MCF 10A (cell line): ENCODE results near the gene ZNF500. TPM values are rescaled to one million over a fixed set of nuclear protein-coding genes. Genes with fewer than 3 reads are reported as not detected.

Experiments
- BruUV-seq: library from RNA; stranded (reverse); fragments of 400-500 nt; replicated peaks from 2 replicates; lab custom pipeline; 2021; lab: Mats Ljungman, UMichigan
- CTCF ChIA-PET: fragments of 300-600 bp; sonication (Branson Sonifier 250); formaldehyde crosslinking; extraction: SDS; loops from one replicate; lab custom pipeline; 2021; ENCODE audit warnings: antibody characterized with exemption, inconsistent platforms; lab: Yijun Ruan, JAX
- POLR2A ChIA-PET: fragments of 300-600, 350-650 bp; sonication (Branson Sonifier 250); formaldehyde crosslinking; extraction: SDS; loops from one replicate; lab custom pipeline; 2020; ENCODE audit warnings: antibody characterized with exemption, inconsistent platforms; lab: Yijun Ruan, JAX
- DNase-seq: peaks from one replicate; pipeline ENCODE4 v3.0.0-alpha.2; 2018; ENCODE audit not compliant: unreplicated experiment
- H3K27ac Mint-ChIP-seq: one replicate; pipeline ENCODE4 v1.8.0; 2022; ENCODE audit warnings: mild to moderate bottlenecking, low read depth, mixed read lengths; ENCODE audit not compliant: unreplicated experiment
- H3K27me3 Mint-ChIP-seq: one replicate; pipeline ENCODE4 v1.8.0; 2022; ENCODE audit warnings: mixed read lengths; ENCODE audit not compliant: insufficient read depth, unreplicated experiment
- H3K36me3 Mint-ChIP-seq: one replicate; pipeline ENCODE4 v1.8.0; 2022; ENCODE audit warnings: mild to moderate bottlenecking, moderate library complexity, mixed read lengths; ENCODE audit not compliant: insufficient read depth, unreplicated experiment
- H3K4me1 Mint-ChIP-seq: one replicate; pipeline ENCODE4 v1.8.0; 2022; ENCODE audit warnings: mixed read lengths; ENCODE audit not compliant: insufficient read depth, unreplicated experiment
- H3K4me3 Mint-ChIP-seq: one replicate; pipeline ENCODE4 v1.8.0; 2022; ENCODE audit warnings: mild to moderate bottlenecking, moderate library complexity, mixed read lengths; ENCODE audit not compliant: unreplicated experiment
- H3K9me3 Mint-ChIP-seq: one replicate; pipeline ENCODE4 v1.8.0; 2022; ENCODE audit warnings: mixed read lengths; ENCODE audit not compliant: unreplicated experiment
- intact Hi-C: fragments of 100-400 bp; cut with micrococcal nuclease; formaldehyde crosslinking; loops from 2 replicates; pipeline ENCODE4 v1.14.1; 2022
- total RNA-seq: library from RNA; stranded (reverse); gene quantifications from 2 replicates; pipeline ENCODE4 v1.2.3, GENCODE V29; 2022
- TF ChIP-seq, protein P1 (sequence below): fragments of 200-600 bp; IDR thresholded peaks from one replicate; pipeline ENCODE4 v1.8.0; 2022; ENCODE audit warnings: antibody characterized with exemption, mild to moderate bottlenecking; ENCODE audit not compliant: unreplicated experiment

The ZNF500 gene
- total RNA-seq, 1 experiment from 2014 or later, result 13.8 TPM

DNA sequence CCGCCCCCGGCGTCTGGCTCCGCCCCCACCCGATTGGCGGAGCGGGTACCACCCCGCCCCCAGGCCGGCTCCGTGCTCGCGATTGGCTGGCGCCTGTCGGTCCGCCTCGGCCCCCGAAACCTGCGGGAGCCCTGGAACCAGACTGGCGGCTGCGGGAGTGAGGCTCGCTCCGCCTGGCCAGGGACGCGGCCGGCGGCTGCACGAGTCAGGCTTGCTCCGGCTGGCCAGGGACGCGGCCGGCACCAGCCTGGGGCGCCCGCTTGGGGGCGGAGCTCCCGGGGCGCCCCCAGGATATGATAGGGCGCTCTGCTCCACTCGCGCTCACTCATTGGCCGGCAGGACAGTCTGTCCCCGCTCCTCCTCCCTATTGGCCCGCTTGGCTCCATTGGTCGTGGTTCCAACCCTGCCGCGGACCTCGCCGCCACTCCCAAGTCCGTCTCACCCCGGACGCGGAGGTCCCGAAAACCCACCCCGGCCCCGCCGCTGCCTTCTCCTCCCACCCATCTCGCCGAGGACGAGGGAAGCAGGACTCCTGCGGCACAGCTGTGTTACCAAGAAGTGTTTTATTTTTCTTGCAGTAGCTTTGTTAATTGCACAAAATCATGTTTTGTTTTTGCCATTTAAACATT is 35.8 kb upstream of the ZNF500 start:
- intact Hi-C loops, result loop anchor here (2.0 kb wide), 2 partner anchors 36 to 154 kb away; partner anchors contain the start of gene ZNF500
- ChIA-PET POLR2A (interaction anchor here (0.6 to 3.1 kb wide), 18 partner anchors 8 to 153 kb away, joined by 3 to 40 read pairs (median 4); partner anchors contain the start of genes ANKS3, DNAAF8, GLYR1 and NUDT16L1), CTCF (interaction anchor here (0.6 to 1.2 kb wide), 3 partner anchors 17 to 154 kb away, joined by 3 to 5 read pairs (median 4); no protein-coding TSS in a partner anchor)
- BruUV-seq, result no TSS peak
- Mint-ChIP-seq H3K27me3 (no peaks in the 10 kb centered on the region), H3K4me3 (peak overlapping the region; percentile 76), H3K4me1 (peaks cover 6% of the 10 kb centered on the region), H3K36me3 (peaks cover 27% of the 10 kb centered on the region), H3K9me3 (no peaks in the 10 kb centered on the region), H3K27ac (peak overlapping the region; percentile 27)
- TF ChIP-seq, protein P1, sequence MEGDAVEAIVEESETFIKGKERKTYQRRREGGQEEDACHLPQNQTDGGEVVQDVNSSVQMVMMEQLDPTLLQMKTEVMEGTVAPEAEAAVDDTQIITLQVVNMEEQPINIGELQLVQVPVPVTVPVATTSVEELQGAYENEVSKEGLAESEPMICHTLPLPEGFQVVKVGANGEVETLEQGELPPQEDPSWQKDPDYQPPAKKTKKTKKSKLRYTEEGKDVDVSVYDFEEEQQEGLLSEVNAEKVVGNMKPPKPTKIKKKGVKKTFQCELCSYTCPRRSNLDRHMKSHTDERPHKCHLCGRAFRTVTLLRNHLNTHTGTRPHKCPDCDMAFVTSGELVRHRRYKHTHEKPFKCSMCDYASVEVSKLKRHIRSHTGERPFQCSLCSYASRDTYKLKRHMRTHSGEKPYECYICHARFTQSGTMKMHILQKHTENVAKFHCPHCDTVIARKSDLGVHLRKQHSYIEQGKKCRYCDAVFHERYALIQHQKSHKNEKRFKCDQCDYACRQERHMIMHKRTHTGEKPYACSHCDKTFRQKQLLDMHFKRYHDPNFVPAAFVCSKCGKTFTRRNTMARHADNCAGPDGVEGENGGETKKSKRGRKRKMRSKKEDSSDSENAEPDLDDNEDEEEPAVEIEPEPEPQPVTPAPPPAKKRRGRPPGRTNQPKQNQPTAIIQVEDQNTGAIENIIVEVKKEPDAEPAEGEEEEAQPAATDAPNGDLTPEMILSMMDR, result no peak
- peak; percentile 92 for DNase-seq

DNA sequence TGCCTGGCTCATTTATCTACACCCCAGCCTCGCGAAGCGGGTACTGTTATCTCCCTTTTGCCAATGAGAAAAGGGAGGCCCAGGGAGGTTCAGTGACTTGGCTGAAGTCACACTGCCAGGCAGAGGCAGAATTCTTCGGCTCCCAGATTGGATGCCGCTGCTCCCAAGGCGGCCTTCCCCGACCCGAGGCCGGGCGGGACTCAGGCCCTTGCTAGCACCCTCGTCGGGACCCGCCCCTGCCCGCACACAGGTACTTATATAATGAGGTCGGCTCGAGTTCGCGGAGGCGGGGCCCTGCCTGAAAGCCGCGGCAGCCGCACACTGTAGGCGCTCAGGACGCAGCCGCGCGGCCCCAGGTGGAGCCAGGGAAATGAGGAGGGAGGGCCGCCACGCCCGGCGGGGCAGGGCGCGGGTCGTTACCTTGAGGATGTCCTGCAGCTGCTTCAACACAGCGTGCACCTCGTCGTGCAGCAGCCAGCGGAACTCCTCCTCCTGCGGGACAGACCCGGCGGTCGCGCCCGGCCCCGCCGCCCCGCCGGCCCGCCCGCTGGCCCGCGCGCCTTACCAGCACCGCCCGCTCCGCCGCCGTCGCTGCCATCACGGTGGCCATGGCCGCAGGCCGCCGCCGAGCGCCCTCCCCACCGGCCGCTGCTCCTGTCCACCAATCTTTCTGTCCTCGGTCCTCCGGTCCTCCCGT is 35.1 kb upstream of the ZNF500 start, which contains the start of gene ROGDI:
Gene ROGDI (minus strand): TSS at position 672 of the 697 bp plus-strand sequence. CDS start 62 bp downstream, at position 610.
- BruUV-seq, result no TSS peak
- Mint-ChIP-seq H3K4me1 (peaks cover 6% of the 10 kb centered on the region), H3K36me3 (peaks cover 20% of the 10 kb centered on the region), H3K9me3 (no peaks in the 10 kb centered on the region), H3K27ac (peak within 1 kb of the TSS; percentile 27), H3K27me3 (no peaks in the 10 kb centered on the region), H3K4me3 (peak within 1 kb of the TSS; percentile 76)
- peak; percentile 77 for DNase-seq
- POLR2A ChIA-PET, result interaction anchor here (0.6 to 3.1 kb wide), 14 partner anchors 15 to 154 kb away, joined by 3 to 40 read pairs (median 5); partner anchors contain the start of genes ANKS3, DNAAF8, GLYR1 and NUDT16L1
- CTCF ChIA-PET, result interaction anchor here (0.9 kb wide), 1 partner anchor 22 kb away, joined by 3 read pairs; no protein-coding TSS in a partner anchor
- intact Hi-C loops, result loop anchor here (2.0 kb wide), 2 partner anchors 35 to 155 kb away; partner anchors contain the start of gene ZNF500
- TF ChIP-seq, protein P1, result no peak

DNA sequence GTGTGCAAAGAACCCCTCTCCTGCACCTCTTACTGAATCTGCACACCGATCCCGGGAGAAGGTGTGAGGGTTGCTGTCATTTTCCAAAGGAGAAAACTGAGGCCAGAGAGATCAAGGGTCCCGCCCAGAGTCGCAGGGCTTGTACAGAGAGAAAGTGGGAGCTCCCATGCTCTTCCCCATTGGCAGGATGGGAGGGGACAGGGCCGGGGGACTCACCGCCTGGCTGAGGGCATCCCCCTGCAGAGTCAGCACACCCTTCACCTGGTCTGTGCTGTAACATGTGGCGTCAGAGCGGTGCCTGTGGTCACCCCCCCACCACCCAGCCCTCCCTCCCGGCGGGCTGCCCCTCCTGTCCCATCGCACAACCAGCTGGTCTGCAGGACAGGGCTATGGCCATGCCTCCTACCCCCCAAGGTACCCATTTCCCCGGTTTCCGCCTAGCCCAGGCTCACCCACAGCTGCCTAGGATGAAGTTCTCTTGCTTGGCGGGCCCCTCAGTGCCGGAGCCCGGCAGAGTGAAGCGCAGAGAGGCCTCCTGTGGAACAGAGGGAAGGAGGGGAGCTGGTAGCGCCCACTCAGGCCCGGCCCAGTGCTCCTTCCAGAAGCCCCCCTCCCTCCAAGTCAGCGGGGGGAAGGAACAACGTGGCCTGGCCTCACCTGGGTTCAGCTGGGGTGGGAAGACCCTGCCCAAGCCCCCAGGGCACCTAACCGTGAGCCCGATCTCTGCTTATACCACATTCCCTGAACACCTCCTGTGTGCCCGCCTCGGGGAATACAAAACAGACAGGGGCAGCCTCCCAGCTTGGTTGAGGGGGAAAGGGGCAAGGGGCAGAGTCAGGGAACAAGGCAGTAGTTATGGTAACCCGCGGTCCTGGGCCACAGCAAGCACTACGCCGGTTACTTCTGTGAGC is 34.3 kb upstream of the ZNF500 start:
- H3K27me3 Mint-ChIP-seq, result no peaks in the 10 kb centered on the region
- intact Hi-C loops, result no loop called here
- H3K9me3 Mint-ChIP-seq, result no peaks in the 10 kb centered on the region
- POLR2A ChIA-PET, result interaction anchor here (1.3 to 3.1 kb wide), 5 partner anchors 20 to 67 kb away, joined by 4 to 40 read pairs (median 13); partner anchors contain the start of genes ANKS3, DNAAF8, GLYR1 and UBN1
- BruUV-seq, result no TSS peak
- no peak overlapping the region for H3K27ac Mint-ChIP-seq
- peaks cover 6% of the 10 kb centered on the region for H3K4me1 Mint-ChIP-seq
- TF ChIP-seq, protein P1, result no peak
- H3K4me3 Mint-ChIP-seq, result peak overlapping the region; percentile 76
- CTCF ChIA-PET, result interaction anchor here (0.9 kb wide), 1 partner anchor 23 kb away, joined by 3 read pairs; no protein-coding TSS in a partner anchor
- peaks cover 14% of the 10 kb centered on the region for H3K36me3 Mint-ChIP-seq
- DNase-seq, result no peak
